Gastroesophageal sphincter (tissue), 3 donors: ENCODE results near the gene MYO1F.

ENCODE experiments used
- CTCF ChIP-seq, 4 experiments: fragments of 200-600 bp in 2 of 4; fragments of 450-650 bp in 2 of 4; sonication (generic) in 1 of 4; IDR thresholded peaks; one replicate each; pipeline ENCODE4 v1.5.1; 2017 to 2019; ENCODE audit warnings: antibody characterized with exemption in 4 of 4, mild to moderate bottlenecking in 2 of 4, moderate library complexity in 2 of 4
- EP300 ChIP-seq: sonication (generic); formaldehyde crosslinking; IDR thresholded peaks from one replicate; pipeline ENCODE4 v1.6.1; 2017; ENCODE audit warnings: antibody characterized with exemption, mild to moderate bottlenecking
- POLR2A ChIP-seq, 2 donors: fragments of 450-650 bp; IDR thresholded peaks; one replicate each; pipeline ENCODE4 v1.6.1; 2017; ENCODE audit warnings: antibody characterized with exemption in 2 of 2, mild to moderate bottlenecking in 2 of 2, moderate library complexity in 1 of 2
- POLR2AphosphoS5 ChIP-seq: sonication (generic); formaldehyde crosslinking; IDR thresholded peaks from one replicate; pipeline ENCODE4 v1.6.1; 2017; ENCODE audit warnings: antibody characterized with exemption

- TF ChIP-seq CTCF (IDR thresholded peaks at IDR 0.05): no peak
- TF ChIP-seq POLR2A (IDR thresholded peaks at IDR 0.05): no peak
- TF ChIP-seq EP300: no peak
- no peak for TF ChIP-seq POLR2AphosphoS5
Observed at GRCh38 chr19:8486661-8487136, 90.5 kb downstream of the MYO1F start.
